Smooth muscle cell (in vitro differentiated cells): ENCODE data around the gene ZNF536. TPM values are rescaled to one million over a fixed set of nuclear protein-coding genes. Genes with fewer than 3 reads are reported as not detected.

Experiments
- DNase-seq: peaks from one replicate; lab custom pipeline; 2025; ENCODE audit not compliant: unreplicated experiment; lab: John Stamatoyannopoulos, UW
- H2AFZ ChIP-seq: fragments of 200-600 bp; sonication (generic); 2 replicates; pipeline ENCODE4 v1.6.0; 2016; ENCODE audit warnings: antibody characterized with exemption, low read depth, mild to moderate bottlenecking
- H3F3A ChIP-seq: fragments of 200-600 bp; sonication (generic); 2 replicates; pipeline ENCODE4 v1.6.0; 2017; ENCODE audit warnings: antibody characterized with exemption, low read depth
- H3K27ac ChIP-seq: fragments of 200-600 bp; sonication (generic); 2 replicates; pipeline ENCODE4 v1.5.1; 2016; ENCODE audit warnings: low read depth, mild to moderate bottlenecking
- H3K27me3 ChIP-seq: fragments of 200-600 bp; sonication (generic); 2 replicates; pipeline ENCODE4 v1.6.1; 2016; ENCODE audit warnings: low read depth, mild to moderate bottlenecking
- H3K36me3 ChIP-seq: fragments of 200-600 bp; sonication (generic); 2 replicates; pipeline ENCODE4 v1.5.1; 2016; ENCODE audit warnings: low read depth
- H3K4me1 ChIP-seq: fragments of 200-600 bp; sonication (generic); 2 replicates; pipeline ENCODE4 v1.5.1; 2016; ENCODE audit warnings: low read depth
- H3K4me2 ChIP-seq: fragments of 200-600 bp; sonication (generic); 2 replicates; pipeline ENCODE4 v1.6.0; 2016; ENCODE audit warnings: mild to moderate bottlenecking
- H3K4me3 ChIP-seq: fragments of 200-600 bp; sonication (generic); 2 replicates; pipeline ENCODE4 v1.5.1; 2016; ENCODE audit warnings: mild to moderate bottlenecking
- H3K79me2 ChIP-seq: fragments of 200-600 bp; sonication (generic); 2 replicates; pipeline ENCODE4 v1.6.0; 2016; ENCODE audit warnings: low read depth, mild to moderate bottlenecking
- H3K9ac ChIP-seq: fragments of 200-600 bp; sonication (generic); 2 replicates; pipeline ENCODE4 v1.6.0; 2016; ENCODE audit warnings: low read depth
- H3K9me3 ChIP-seq: fragments of 200-600 bp; sonication (generic); replicated peaks from 2 replicates; pipeline ENCODE4 v1.5.1; 2016; ENCODE audit warnings: low read depth
- H4K20me1 ChIP-seq: fragments of 200-600 bp; sonication (generic); 2 replicates; pipeline ENCODE4 v1.6.0; 2016; ENCODE audit warnings: low read depth
- CTCF ChIP-seq: fragments of 200-600 bp; sonication (generic); IDR thresholded peaks from 2 replicates; pipeline ENCODE4 v1.5.1; 2017; ENCODE audit warnings: borderline replicate concordance, mild to moderate bottlenecking, antibody characterized with exemption; ENCODE audit not compliant: insufficient read depth, poor library complexity, severe bottlenecking
- WGBS: methylation state at CpG from one replicate; pipeline ENCODE4 v1.1.7; 2016; ENCODE audit warnings: low lambda C conversion rate; 5-methylcytosine and 5-hydroxymethylcytosine counted together
- polyA plus RNA-seq: library from polyadenylated mRNA; unstranded; fragments of >200 nt; fragmentation: Nextera tagmentation; extraction: Ambion mirVana; gene quantifications from 2 replicates; pipeline ENCODE4 v1.2.1, GENCODE V29; 2016
- total RNA-seq: library from RNA; depleted of rRNA; stranded (reverse); fragments of >200 nt; gene quantifications from 2 replicates; pipeline ENCODE4 v1.2.3, GENCODE V29; 2014

ZNF536 gene
- total and polyA plus RNA-seq, 2 experiments from 2014 or later, result not detected

- Histone ChIP-seq H3K27ac (no peak overlapping the region), H3K27me3 (peaks cover 14% of the 10 kb centered on the region), H3K4me1 (no peaks in the 10 kb centered on the region), H3K9me3 (no peaks in the 10 kb centered on the region), H3F3A (no peaks in the 10 kb centered on the region), H3K4me2 (no peak overlapping the region), H3K36me3 (no peaks in the 10 kb centered on the region), H2AFZ (no peak overlapping the region), H3K9ac (no peak overlapping the region), H3K4me3 (no peak overlapping the region), H3K79me2 (no peaks in the 10 kb centered on the region), H4K20me1 (no peaks in the 10 kb centered on the region)
- no peak for DNase-seq
- no peak for TF ChIP-seq CTCF
- WGBS, result 76% methylated on average over 4 of the region's 4 CpGs
Observed at GRCh38 chr19:30442674-30443073, 70.5 kb downstream of the ZNF536 start.

GRCh38 chr19:30443531-30444252 is 71.5 kb downstream of the ZNF536 start:
- H3K9ac ChIP-seq, result no peak overlapping the region
- 96% methylated on average over 47 of the region's 50 CpGs for WGBS
- H3K36me3 ChIP-seq, result no peaks in the 10 kb centered on the region
- no peaks in the 10 kb centered on the region for H3F3A ChIP-seq
- H3K4me2 ChIP-seq, result no peak overlapping the region
- no peak overlapping the region for H2AFZ ChIP-seq
- no peaks in the 10 kb centered on the region for H3K9me3 ChIP-seq
- no peak for DNase-seq
- H3K4me3 ChIP-seq, result no peak overlapping the region
- H4K20me1 ChIP-seq, result no peaks in the 10 kb centered on the region
- H3K27me3 ChIP-seq, result peaks cover 14% of the 10 kb centered on the region
- no peak overlapping the region for H3K27ac ChIP-seq
- no peaks in the 10 kb centered on the region for H3K79me2 ChIP-seq
- peaks cover 5% of the 10 kb centered on the region for H3K4me1 ChIP-seq
- TF ChIP-seq CTCF, result no peak

- H2AFZ ChIP-seq, result no peak overlapping the region
- 96% methylated on average over 32 of the region's 37 CpGs for WGBS
- no peak overlapping the region for H3K9ac ChIP-seq
- no peaks in the 10 kb centered on the region for H3K9me3 ChIP-seq
- H3F3A ChIP-seq, result no peaks in the 10 kb centered on the region
- H3K36me3 ChIP-seq, result no peaks in the 10 kb centered on the region
- TF ChIP-seq CTCF, result no peak
- H3K4me1 ChIP-seq, result peaks cover 9% of the 10 kb centered on the region
- no peaks in the 10 kb centered on the region for H4K20me1 ChIP-seq
- no peaks in the 10 kb centered on the region for H3K79me2 ChIP-seq
- no peak overlapping the region for H3K4me2 ChIP-seq
- no peak overlapping the region for H3K4me3 ChIP-seq
- peaks cover 16% of the 10 kb centered on the region for H3K27me3 ChIP-seq
- no peak overlapping the region for H3K27ac ChIP-seq
- no peak for DNase-seq
Observed at GRCh38 chr19:30444253-30444671, 72.1 kb downstream of the ZNF536 start.
